GM23338 (cell line): Measurements from ENCODE around the gene FAM76B. TPM values are rescaled to one million over a fixed set of nuclear protein-coding genes. Genes with fewer than 3 reads are reported as not detected.

Experiments
- ATAC-seq: fragments of 200-7000 bp; cut with Tn5 transposase; 3 replicates; pipeline ENCODE4 v1.9.1; 2020
- DNase-seq: peaks from one replicate; pipeline ENCODE4 v3.0.0-alpha.2; 2015; ENCODE audit warnings: low spot score
- H2AFZ ChIP-seq: fragments of 200-600 bp; sonication (generic); 2 replicates; pipeline ENCODE4 v1.8.0; 2016; ENCODE audit warnings: antibody characterized with exemption, mild to moderate bottlenecking, moderate library complexity
- H3F3A ChIP-seq: fragments of 200-600 bp; sonication (generic); replicated peaks from 2 replicates; pipeline ENCODE4 v1.8.0; 2017; ENCODE audit warnings: antibody characterized with exemption, mixed run types, low read depth
- H3K27ac ChIP-seq: fragments of 200-600 bp; sonication (generic); 2 replicates; pipeline ENCODE4 v1.6.1; 2016; ENCODE audit warnings: low read depth
- H3K27me3 ChIP-seq: fragments of 200-600 bp; sonication (generic); 2 replicates; pipeline ENCODE4 v1.8.0; 2016; ENCODE audit warnings: mild to moderate bottlenecking, mixed run types, moderate library complexity; ENCODE audit not compliant: insufficient read depth
- H3K36me3 ChIP-seq: fragments of 200-600 bp; sonication (generic); 2 replicates; pipeline ENCODE4 v1.8.0; 2016; ENCODE audit warnings: mild to moderate bottlenecking; ENCODE audit not compliant: insufficient read depth
- H3K4me1 ChIP-seq: fragments of 200-600 bp; sonication (generic); 2 replicates; pipeline ENCODE4 v1.8.0; 2016; ENCODE audit warnings: mild to moderate bottlenecking, moderate library complexity; ENCODE audit not compliant: insufficient read depth
- H3K4me2 ChIP-seq: fragments of 200-600 bp; sonication (generic); 2 replicates; pipeline ENCODE4 v1.7.1; 2017; ENCODE audit warnings: mixed run types
- H3K4me3 ChIP-seq: fragments of 200-600 bp; sonication (generic); 2 replicates; pipeline ENCODE4 v1.6.1; 2016; ENCODE audit warnings: mixed run types
- H3K79me2 ChIP-seq: fragments of 200-600 bp; sonication (generic); replicated peaks from 2 replicates; pipeline ENCODE4 v1.8.0; 2017; ENCODE audit warnings: mild to moderate bottlenecking; ENCODE audit not compliant: insufficient read depth
- H3K9me2 ChIP-seq: fragments of 200-600 bp; sonication (generic); 2 replicates; pipeline ENCODE4 v1.8.0; 2017; ENCODE audit not compliant: insufficient read depth
- H4K20me1 ChIP-seq: fragments of 200-600 bp; sonication (generic); replicated peaks from 2 replicates; pipeline ENCODE4 v1.8.0; 2017; ENCODE audit warnings: mild to moderate bottlenecking; ENCODE audit not compliant: insufficient read depth
- H3K27ac Mint-ChIP-seq: 2 replicates; pipeline ENCODE4 v1.8.0; 2020; ENCODE audit warnings: inconsistent platforms, mild to moderate bottlenecking, moderate library complexity, mixed read lengths
- H3K27me3 Mint-ChIP-seq: 3 replicates; pipeline ENCODE4 v1.8.0; 2022; ENCODE audit warnings: low read depth, mild to moderate bottlenecking, moderate library complexity, mixed read lengths, inconsistent platforms; ENCODE audit not compliant: insufficient read depth, poor library complexity
- H3K36me3 Mint-ChIP-seq: 3 replicates; pipeline ENCODE4 v1.8.0; 2021; ENCODE audit warnings: low read depth, mild to moderate bottlenecking, inconsistent platforms, moderate library complexity, mixed read lengths
- H3K4me1 Mint-ChIP-seq: 3 replicates; pipeline ENCODE4 v1.8.0; 2020; ENCODE audit warnings: mild to moderate bottlenecking, inconsistent platforms, mixed read lengths
- H3K4me3 Mint-ChIP-seq: 3 replicates; pipeline ENCODE4 v1.8.0; 2021; ENCODE audit warnings: moderate library complexity, mild to moderate bottlenecking, inconsistent platforms, mixed read lengths
- H3K9me3 Mint-ChIP-seq: 3 replicates; pipeline ENCODE4 v1.8.0; 2020; ENCODE audit warnings: moderate library complexity, mild to moderate bottlenecking, inconsistent platforms, mixed read lengths
- CREB1 ChIP-seq: fragments of 250-450 bp; sonication (Bioruptor Pico); IDR thresholded peaks from 2 replicates; pipeline ENCODE4 v1.5.0; 2020; ENCODE audit warnings: low read depth, mild to moderate bottlenecking, moderate library complexity
- EZH2 ChIP-seq: fragments of 200-600 bp; sonication (generic); IDR thresholded peaks from one replicate; pipeline ENCODE4 v1.8.0; 2017; ENCODE audit warnings: antibody characterized with exemption, mild to moderate bottlenecking, low read depth; ENCODE audit not compliant: unreplicated experiment
- EZH2phosphoT487 ChIP-seq: fragments of 200-600 bp; sonication (generic); IDR thresholded peaks from one replicate; pipeline ENCODE4 v1.8.1; 2018; ENCODE audit warnings: antibody characterized with exemption; ENCODE audit not compliant: unreplicated experiment
- STAT1 ChIP-seq: IDR thresholded peaks from one replicate; pipeline ENCODE4 v1.6.1; 2016; ENCODE audit warnings: antibody characterized with exemption; ENCODE audit not compliant: unreplicated experiment
- ZNF114 ChIP-seq: fragments of 250-450 bp; sonication (Bioruptor Pico); IDR thresholded peaks from 2 replicates; pipeline ENCODE4 v1.5.0; 2020; ENCODE audit warnings: mild to moderate bottlenecking, moderate library complexity
- polyA plus RNA-seq: library from polyadenylated mRNA; unstranded; fragments of >200 nt; fragmentation: Nextera tagmentation; extraction: Ambion mirVana; gene quantifications from 2 replicates; pipeline ENCODE4 v1.2.1, GENCODE V29; 2016
- total RNA-seq: library from RNA; depleted of rRNA; stranded (reverse); fragments of >200 nt; shearing (Covaris generic); gene quantifications from 2 replicates; pipeline ENCODE4 v1.2.3, GENCODE V29; 2014
- TF ChIP-seq, protein P1 (sequence below): IDR thresholded peaks from one replicate; pipeline ENCODE4 v1.6.1; 2018; ENCODE audit warnings: antibody characterized with exemption; ENCODE audit not compliant: unreplicated experiment
- TF ChIP-seq, protein P2 (sequence below): IDR thresholded peaks from 2 replicates; pipeline ENCODE4 v1.6.1; 2016; ENCODE audit warnings: antibody characterized with exemption
- TF ChIP-seq, protein P3 (sequence below), 2 experiments: fragments of 200-600 bp in 1 of 2; sonication (generic) in 1 of 2; conservative IDR thresholded peaks; 2 replicates each; pipeline versions ENCODE4 v1.5.1 to v1.6.1; 2016 to 2017; ENCODE audit warnings: antibody characterized with exemption in 2 of 2, low read depth in 2 of 2, mild to moderate bottlenecking in 2 of 2, moderate library complexity in 1 of 2

FAM76B gene
- total and polyA plus RNA-seq, 2 experiments from 2014 or later: 21.1 to 37.9 TPM

DNA sequence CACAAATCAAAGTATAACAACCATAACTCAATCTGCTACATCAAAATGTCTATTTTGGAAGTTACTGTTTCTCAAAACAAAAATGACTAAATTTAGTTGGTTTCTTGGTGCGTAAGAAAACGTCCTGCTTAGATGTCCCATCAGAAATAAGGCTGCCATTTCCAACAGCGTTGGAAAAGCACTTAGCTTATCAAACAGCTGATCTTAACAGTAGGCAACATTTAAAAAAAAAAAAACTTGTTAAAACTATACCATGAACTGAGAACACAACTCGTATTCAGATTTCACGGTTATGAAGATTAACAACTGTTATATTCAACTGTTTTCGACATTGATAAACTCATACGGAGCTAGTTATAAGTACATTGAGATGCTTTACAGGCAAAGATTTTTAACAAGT lies 3.1 kb upstream of the FAM76B start:
- ATAC-seq: no peak
- Histone ChIP-seq H3K9me2 (no peaks in the 10 kb centered on the region), H3K36me3 (no peaks in the 10 kb centered on the region), H3K4me3 (no peak overlapping the region), H3F3A (0 out of 2 replicates have a peak, but pooled peaks cover 5% of the 10 kb centered on the region), H3K27me3 (no peaks in the 10 kb centered on the region), H3K4me2 (no peak overlapping the region; the same call in 1 of the 2 replicates), H3K4me1 (peaks cover 17% of the 10 kb centered on the region), H3K27ac (no peak overlapping the region), H2AFZ (no peak overlapping the region), H4K20me1 (peaks cover 29% of the 10 kb centered on the region; the same call in 1 of the 2 replicates), H3K79me2 (peaks cover 82% of the 10 kb centered on the region)
- H3K9me3 Mint-ChIP-seq: 0 out of 3 replicates have a peak, but pooled peaks cover 4% of the 10 kb centered on the region
- TF ChIP-seq CREB1 (CRISPR knock-in tag): no peak
- TF ChIP-seq EZH2: no peak
- H3K36me3 Mint-ChIP-seq: peaks cover 8% of the 10 kb centered on the region; the same call in 2 of the 3 replicates
- H3K4me3 Mint-ChIP-seq: no peak overlapping the region; the same call in 2 of the 3 replicates
- DNase-seq: no peak
- peaks cover 8% of the 10 kb centered on the region for H3K27me3 Mint-ChIP-seq
- peaks cover 37% of the 10 kb centered on the region for H3K4me1 Mint-ChIP-seq
- no peak overlapping the region; the same call in 1 of the 2 replicates for H3K27ac Mint-ChIP-seq

DNA sequence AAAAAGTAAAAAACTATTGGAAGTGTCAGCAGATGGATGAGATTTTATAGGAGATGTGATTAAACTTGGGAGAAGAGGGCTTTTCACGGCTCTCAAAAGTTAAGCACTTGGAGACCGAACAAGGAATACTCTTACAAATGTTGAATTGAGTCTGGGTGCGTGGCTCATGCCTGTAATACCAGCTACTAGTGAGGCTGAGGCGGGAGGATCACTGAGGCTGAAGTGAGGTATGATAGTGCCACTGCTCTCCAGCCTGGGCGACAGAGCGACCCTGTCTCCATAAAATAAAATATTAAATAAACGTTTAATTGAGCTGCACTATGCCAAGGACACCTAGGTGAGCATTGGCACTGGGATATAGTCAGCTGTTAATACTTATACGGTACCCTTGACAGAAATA lies 2.6 kb upstream of the FAM76B start:
- Mint-ChIP-seq H3K4me3 (peak overlapping the region; percentile 98), H3K4me1 (peaks cover 37% of the 10 kb centered on the region), H3K9me3 (0 out of 3 replicates have a peak, but pooled peaks cover 4% of the 10 kb centered on the region), H3K27ac (no peak overlapping the region), H3K36me3 (peaks cover 13% of the 10 kb centered on the region; the same call in 2 of the 3 replicates), H3K27me3 (peaks cover 8% of the 10 kb centered on the region)
- Histone ChIP-seq H3K4me2 (peak overlapping the region; percentile 91), H3K27ac (no peak overlapping the region), H3K4me1 (peaks cover 17% of the 10 kb centered on the region), H3F3A (0 out of 2 replicates have a peak, but pooled peaks cover 5% of the 10 kb centered on the region), H3K36me3 (no peaks in the 10 kb centered on the region; the same call in 1 of the 2 replicates), H3K79me2 (peaks cover 78% of the 10 kb centered on the region), H4K20me1 (peaks cover 27% of the 10 kb centered on the region; the same call in 1 of the 2 replicates), H2AFZ (no peak overlapping the region), H3K9me2 (no peaks in the 10 kb centered on the region), H3K27me3 (no peaks in the 10 kb centered on the region), H3K4me3 (peak overlapping the region; percentile 92)
- ATAC-seq: no peak
- TF ChIP-seq, protein P1, sequence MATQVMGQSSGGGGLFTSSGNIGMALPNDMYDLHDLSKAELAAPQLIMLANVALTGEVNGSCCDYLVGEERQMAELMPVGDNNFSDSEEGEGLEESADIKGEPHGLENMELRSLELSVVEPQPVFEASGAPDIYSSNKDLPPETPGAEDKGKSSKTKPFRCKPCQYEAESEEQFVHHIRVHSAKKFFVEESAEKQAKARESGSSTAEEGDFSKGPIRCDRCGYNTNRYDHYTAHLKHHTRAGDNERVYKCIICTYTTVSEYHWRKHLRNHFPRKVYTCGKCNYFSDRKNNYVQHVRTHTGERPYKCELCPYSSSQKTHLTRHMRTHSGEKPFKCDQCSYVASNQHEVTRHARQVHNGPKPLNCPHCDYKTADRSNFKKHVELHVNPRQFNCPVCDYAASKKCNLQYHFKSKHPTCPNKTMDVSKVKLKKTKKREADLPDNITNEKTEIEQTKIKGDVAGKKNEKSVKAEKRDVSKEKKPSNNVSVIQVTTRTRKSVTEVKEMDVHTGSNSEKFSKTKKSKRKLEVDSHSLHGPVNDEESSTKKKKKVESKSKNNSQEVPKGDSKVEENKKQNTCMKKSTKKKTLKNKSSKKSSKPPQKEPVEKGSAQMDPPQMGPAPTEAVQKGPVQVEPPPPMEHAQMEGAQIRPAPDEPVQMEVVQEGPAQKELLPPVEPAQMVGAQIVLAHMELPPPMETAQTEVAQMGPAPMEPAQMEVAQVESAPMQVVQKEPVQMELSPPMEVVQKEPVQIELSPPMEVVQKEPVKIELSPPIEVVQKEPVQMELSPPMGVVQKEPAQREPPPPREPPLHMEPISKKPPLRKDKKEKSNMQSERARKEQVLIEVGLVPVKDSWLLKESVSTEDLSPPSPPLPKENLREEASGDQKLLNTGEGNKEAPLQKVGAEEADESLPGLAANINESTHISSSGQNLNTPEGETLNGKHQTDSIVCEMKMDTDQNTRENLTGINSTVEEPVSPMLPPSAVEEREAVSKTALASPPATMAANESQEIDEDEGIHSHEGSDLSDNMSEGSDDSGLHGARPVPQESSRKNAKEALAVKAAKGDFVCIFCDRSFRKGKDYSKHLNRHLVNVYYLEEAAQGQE: no peak
- TF ChIP-seq, protein P2, sequence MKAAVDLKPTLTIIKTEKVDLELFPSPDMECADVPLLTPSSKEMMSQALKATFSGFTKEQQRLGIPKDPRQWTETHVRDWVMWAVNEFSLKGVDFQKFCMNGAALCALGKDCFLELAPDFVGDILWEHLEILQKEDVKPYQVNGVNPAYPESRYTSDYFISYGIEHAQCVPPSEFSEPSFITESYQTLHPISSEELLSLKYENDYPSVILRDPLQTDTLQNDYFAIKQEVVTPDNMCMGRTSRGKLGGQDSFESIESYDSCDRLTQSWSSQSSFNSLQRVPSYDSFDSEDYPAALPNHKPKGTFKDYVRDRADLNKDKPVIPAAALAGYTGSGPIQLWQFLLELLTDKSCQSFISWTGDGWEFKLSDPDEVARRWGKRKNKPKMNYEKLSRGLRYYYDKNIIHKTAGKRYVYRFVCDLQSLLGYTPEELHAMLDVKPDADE: no peak
- no peak for TF ChIP-seq CREB1 (CRISPR knock-in tag)
- TF ChIP-seq STAT1: no peak
- no peak for TF ChIP-seq ZNF114
- no peak for TF ChIP-seq EZH2phosphoT487
- TF ChIP-seq, protein P3, sequence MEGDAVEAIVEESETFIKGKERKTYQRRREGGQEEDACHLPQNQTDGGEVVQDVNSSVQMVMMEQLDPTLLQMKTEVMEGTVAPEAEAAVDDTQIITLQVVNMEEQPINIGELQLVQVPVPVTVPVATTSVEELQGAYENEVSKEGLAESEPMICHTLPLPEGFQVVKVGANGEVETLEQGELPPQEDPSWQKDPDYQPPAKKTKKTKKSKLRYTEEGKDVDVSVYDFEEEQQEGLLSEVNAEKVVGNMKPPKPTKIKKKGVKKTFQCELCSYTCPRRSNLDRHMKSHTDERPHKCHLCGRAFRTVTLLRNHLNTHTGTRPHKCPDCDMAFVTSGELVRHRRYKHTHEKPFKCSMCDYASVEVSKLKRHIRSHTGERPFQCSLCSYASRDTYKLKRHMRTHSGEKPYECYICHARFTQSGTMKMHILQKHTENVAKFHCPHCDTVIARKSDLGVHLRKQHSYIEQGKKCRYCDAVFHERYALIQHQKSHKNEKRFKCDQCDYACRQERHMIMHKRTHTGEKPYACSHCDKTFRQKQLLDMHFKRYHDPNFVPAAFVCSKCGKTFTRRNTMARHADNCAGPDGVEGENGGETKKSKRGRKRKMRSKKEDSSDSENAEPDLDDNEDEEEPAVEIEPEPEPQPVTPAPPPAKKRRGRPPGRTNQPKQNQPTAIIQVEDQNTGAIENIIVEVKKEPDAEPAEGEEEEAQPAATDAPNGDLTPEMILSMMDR (conservative IDR thresholded peaks at IDR 0.05; ENCODE audit: low read depth in 2 of 2): no peak
- DNase-seq: no peak
